GM12801 (cell line): ENCODE data around the gene SPTLC3.

ENCODE experiments used
- TF ChIP-seq, protein P1 (sequence below): IDR thresholded peaks from one replicate; pipeline ENCODE4 v1.5.1; 2011; ENCODE audit warnings: control low read depth; ENCODE audit not compliant: insufficient read length; ENCODE audit errors: extremely low read depth

Gene SPTLC3

DNA sequence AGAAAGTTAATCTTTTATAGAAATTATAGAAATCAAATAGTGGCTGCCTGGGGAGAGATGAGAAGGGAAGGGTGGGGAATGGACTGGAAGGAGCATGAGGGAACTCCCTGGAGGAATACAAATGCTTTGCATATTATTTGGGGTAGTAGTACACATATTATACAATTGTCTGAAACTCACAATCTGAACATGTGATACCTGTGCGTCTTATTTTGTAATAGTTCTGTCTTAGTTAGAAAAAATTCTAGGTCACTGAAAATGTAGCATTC, 30.7 kb upstream of the SPTLC3 start:
- TF ChIP-seq, protein P1, sequence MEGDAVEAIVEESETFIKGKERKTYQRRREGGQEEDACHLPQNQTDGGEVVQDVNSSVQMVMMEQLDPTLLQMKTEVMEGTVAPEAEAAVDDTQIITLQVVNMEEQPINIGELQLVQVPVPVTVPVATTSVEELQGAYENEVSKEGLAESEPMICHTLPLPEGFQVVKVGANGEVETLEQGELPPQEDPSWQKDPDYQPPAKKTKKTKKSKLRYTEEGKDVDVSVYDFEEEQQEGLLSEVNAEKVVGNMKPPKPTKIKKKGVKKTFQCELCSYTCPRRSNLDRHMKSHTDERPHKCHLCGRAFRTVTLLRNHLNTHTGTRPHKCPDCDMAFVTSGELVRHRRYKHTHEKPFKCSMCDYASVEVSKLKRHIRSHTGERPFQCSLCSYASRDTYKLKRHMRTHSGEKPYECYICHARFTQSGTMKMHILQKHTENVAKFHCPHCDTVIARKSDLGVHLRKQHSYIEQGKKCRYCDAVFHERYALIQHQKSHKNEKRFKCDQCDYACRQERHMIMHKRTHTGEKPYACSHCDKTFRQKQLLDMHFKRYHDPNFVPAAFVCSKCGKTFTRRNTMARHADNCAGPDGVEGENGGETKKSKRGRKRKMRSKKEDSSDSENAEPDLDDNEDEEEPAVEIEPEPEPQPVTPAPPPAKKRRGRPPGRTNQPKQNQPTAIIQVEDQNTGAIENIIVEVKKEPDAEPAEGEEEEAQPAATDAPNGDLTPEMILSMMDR = no peak

DNA sequence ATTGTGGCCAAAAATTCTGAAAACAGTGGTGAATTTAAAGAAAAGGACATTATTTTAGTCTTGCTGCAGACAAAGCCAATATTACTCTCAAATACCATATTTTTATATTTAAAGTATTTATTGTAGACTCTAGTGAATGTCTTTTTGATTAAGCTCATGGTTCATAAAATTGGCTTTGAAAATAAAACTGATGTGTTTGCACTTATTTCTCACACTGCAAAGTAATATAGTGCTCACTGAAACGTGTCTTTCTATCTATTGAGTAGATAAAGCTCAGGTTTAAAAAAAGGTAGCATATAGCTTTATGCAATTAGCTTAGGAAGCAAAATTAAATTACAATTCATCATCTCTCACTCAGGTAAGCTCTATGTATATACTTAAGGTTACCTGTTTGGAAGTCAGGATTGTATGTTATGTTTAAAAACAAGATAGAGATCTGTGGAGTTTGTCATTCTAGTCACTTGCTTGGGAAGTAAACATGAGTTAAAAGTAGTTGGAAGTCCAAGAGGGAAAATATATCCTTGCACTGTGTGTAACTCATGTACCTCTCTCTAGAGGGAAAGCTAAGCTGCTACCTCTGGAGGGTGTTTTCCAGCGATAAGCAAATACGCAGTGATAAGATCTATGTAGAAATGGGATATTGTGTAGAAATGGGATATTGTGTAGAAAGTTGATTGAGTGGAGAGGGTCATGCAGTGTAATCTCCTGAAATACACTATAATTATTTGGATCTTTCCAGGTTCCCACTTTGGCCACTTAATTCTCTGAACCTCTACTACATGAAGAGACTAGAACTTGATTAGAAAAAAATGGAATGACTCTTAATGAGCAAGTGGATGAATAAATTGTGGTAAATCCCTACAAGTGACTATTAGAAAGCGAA, 29.9 kb upstream of the SPTLC3 start:
- TF ChIP-seq, protein P1 = no peak

DNA sequence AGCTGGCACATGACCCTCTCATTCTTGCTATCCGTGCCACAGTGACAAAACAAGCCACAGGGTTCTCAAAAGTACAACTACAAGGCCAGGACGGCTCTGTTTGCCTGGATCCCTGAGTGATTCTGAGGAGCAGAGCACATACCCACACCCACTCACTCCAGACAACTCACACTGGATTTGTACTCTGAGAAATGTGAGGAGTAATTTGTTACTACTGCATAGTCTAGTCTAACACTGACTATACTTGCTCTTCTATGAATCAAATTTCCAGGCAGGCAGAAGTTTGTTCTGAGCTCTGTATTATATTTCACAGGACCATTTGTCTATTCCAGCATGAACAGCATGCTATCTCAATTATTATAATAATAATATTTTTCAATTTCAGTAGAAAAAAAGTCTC, 26.7 kb upstream of the SPTLC3 start:
- TF ChIP-seq, protein P1 = no peak

DNA sequence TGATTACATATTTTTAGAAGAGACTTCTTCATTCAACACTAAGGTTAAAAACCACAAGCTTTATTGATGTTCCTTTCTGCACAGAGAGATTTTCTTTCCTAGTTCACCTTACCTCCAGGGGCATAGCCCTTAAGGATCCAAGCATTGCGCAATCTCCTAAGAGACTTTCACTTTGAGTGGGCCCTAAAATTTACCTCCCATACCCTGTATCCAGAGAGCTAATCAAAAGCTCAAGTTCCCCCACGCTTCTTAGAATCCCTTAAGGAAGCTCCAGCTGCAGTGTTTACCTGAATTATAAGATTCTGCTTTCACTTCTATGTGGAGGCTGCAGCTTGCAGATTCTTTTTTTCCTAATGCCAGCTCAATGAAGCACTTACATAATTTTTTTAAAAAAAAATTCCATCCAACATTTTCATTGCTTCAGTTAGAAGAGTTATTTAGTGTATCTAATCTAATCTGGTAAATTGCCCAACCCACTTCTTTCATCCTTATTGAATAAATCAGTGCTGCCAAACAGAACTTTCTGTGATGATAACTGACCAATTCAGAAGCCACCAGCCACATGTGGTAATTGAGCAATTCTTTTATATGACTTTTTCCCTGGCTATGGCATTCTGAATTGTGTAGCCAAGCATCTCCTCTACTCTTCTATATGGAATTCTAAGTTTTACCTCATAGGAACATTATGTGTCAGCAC, 24.6 kb upstream of the SPTLC3 start:
- TF ChIP-seq, protein P1 = no peak

DNA sequence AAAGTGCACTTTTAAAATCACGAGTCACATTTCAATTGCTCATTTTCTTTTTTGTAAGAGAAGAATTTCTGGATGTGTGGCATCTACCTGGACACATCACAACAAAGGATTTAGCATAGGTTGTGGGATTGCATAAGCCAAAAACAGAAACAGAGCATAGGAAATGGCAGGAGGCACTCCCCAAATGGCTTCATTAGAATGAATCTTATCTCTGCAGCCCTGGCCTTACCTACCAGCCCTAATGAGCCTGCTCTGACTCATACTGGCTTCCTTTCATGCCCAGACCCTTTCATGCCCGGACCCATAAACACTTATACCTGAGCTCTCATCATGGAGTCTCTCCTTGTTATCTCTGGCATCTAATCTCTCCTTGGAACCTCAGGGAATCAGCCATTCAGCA, 23.9 kb upstream of the SPTLC3 start:
- TF ChIP-seq, protein P1 = no peak

DNA sequence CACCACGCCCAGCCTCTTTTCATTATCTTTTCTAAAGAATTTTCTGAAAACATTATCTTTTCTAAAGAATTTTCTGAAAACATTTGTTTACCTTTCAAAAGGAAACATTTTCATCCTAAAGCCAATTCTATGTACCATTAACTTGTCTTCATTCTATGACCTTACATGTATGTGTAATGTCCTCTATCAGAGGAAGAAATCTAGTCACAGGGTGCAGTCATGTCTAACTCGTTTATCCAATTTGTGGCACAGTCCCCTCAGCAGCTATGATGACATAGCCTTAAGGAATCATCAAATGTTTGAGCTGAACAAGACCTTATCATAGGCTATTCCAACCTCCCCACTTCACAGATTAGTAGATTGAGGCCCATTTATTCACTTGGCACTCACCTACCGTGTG, 21.5 kb upstream of the SPTLC3 start:
- TF ChIP-seq, protein P1 = no peak

DNA sequence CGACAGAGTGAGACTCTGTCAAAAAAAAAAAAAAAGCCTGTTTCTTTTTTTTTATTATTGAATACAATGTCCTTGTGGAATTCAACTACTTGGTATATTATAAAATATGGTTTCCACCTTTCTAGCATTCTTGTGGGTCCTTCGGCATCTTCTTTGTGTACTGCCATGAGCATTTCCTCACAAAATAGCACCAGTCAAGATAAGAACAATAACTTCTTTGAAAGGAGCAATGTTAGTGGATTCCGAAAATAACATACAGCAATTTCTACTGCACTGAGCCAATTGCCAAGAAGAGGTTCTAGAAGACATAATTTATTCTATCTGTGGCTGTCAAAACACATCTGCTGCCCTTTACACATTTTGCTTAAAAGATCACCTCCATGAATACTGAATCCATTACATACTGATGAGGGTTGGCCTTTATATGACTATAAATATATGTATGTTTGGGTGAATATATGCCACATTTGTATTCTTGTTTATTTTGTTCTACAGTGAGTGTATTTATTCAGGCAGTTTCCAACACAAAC, 19.1 kb upstream of the SPTLC3 start:
- TF ChIP-seq, protein P1 = no peak
